Measurements from ENCODE around the gene POLA1. TPM values are rescaled to one million over a fixed set of nuclear protein-coding genes. Genes with fewer than 3 reads are reported as not detected.
A peak's percentile ranks its signal among the peaks of the same experiment; 100 is the strongest.

The POLA1 gene
- total and polyA plus RNA-seq, 2 of the 4 experiments (the other 2 are of a cell fraction): 4.0 to 15.1 TPM

GRCh38 chrX:24982306-24982965 lies 288.7 kb downstream of the POLA1 start:
- Histone ChIP-seq H4K5ac (ENCODE audit: low read depth, low read length) (no peak overlapping the region), H3K9me3 (ENCODE audit: control insufficient read depth, insufficient read depth, low read length) (no peaks in the 10 kb centered on the region), H3K27ac (ENCODE audit: insufficient read depth, low read length) (no peak overlapping the region), H3K14ac (replicated peaks; ENCODE audit: low read depth, low read length) (no peak overlapping the region), H3K9me1 (ENCODE audit: insufficient read depth, low read length) (0 out of 2 replicates have a peak, but pooled peaks cover 3% of the 10 kb centered on the region), H3K27me3 (ENCODE audit: control insufficient read depth, insufficient read depth, low read length) (no peaks in the 10 kb centered on the region), H2BK15ac (ENCODE audit: low read depth, low read length) (no peak overlapping the region), H2AK5ac (ENCODE audit: low read depth, low read length) (no peak overlapping the region), H3K56ac (ENCODE audit: extremely low read depth, insufficient read depth, low read length) (no peak overlapping the region), H3K4me3 (ENCODE audit: insufficient read depth, low read depth, low read length) (no peak overlapping the region), H3K79me1 (ENCODE audit: low read depth in 1 of 2, low read length in 2 of 2) (no peaks in the 10 kb centered on the region), H2BK120ac (ENCODE audit: low read depth, low read length) (no peak overlapping the region), H2AFZ (replicated peaks; ENCODE audit: low read length, poor library complexity) (no peak overlapping the region), H2AK9ac (replicated peaks; ENCODE audit: low read depth, low read length, poor library complexity) (no peak overlapping the region), H3K4me1 (ENCODE audit: control insufficient read depth, insufficient read depth, low read length) (no peaks in the 10 kb centered on the region; the same call in 1 of the 2 replicates), H4K8ac (ENCODE audit: low read depth in 2 of 2, low read length in 2 of 2) (no peak overlapping the region), H2BK5ac (ENCODE audit: low read depth, low read length, poor library complexity, severe bottlenecking) (no peak overlapping the region), H3K18ac (ENCODE audit: low read depth, low read length) (no peak overlapping the region), H3K4ac (ENCODE audit: low read depth, low read length) (no peak overlapping the region), H2BK20ac (ENCODE audit: low read depth, low read length) (no peak overlapping the region), H3K23ac (ENCODE audit: low read depth, low read length) (no peak overlapping the region), H4K20me1 (ENCODE audit: insufficient read depth, low read length) (no peaks in the 10 kb centered on the region), H3K4me2 (ENCODE audit: low read depth, low read length) (peak overlapping the region; percentile 22; the same call in 1 of the 2 replicates), H3K9ac (ENCODE audit: low read depth, low read length) (no peak overlapping the region), H4K91ac (ENCODE audit: insufficient read depth, low read depth, low read length) (no peak overlapping the region), H3K36me3 (ENCODE audit: control insufficient read depth, insufficient read depth, low read length) (no peaks in the 10 kb centered on the region)
- dilution Hi-C loops (cut with HindIII; ENCODE audit: low sequenced_read_pairs, unreplicated experiment): no loop called here
- POLR2A ChIA-PET (ENCODE audit: unreplicated experiment): no interaction called here
- intact Hi-C loops (cut with micrococcal nuclease): no loop called here
- ATAC-seq (ENCODE audit: low read depth) (no peak), DNase-seq (peak; percentile 8)
- BruUV-seq (replicated peaks): no TSS peak
- CTCF ChIA-PET: no interaction called here
- in situ Hi-C loops (cut with MboI; ENCODE audit: low sequenced_read_pairs): no loop called here
- no CpG with 5 or more reads among the region's 5 CpGs for WGBS, 2 experiments (ENCODE audit: extremely low coverage in 2 of 2, insufficient read length in 1 of 2)
- TF ChIP-seq, protein P1, sequence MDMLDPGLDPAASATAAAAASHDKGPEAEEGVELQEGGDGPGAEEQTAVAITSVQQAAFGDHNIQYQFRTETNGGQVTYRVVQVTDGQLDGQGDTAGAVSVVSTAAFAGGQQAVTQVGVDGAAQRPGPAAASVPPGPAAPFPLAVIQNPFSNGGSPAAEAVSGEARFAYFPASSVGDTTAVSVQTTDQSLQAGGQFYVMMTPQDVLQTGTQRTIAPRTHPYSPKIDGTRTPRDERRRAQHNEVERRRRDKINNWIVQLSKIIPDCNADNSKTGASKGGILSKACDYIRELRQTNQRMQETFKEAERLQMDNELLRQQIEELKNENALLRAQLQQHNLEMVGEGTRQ (IDR thresholded peaks at IDR 0.05; ENCODE audit: low read depth, low read length): no peak
- TF ChIP-seq CEBPB (IDR thresholded peaks at IDR 0.05; ENCODE audit: low read depth, low read length): no peak
- TF ChIP-seq MAFK (IDR thresholded peaks at IDR 0.05; ENCODE audit: low read depth, low read length): no peak
- TF ChIP-seq, protein P2, sequence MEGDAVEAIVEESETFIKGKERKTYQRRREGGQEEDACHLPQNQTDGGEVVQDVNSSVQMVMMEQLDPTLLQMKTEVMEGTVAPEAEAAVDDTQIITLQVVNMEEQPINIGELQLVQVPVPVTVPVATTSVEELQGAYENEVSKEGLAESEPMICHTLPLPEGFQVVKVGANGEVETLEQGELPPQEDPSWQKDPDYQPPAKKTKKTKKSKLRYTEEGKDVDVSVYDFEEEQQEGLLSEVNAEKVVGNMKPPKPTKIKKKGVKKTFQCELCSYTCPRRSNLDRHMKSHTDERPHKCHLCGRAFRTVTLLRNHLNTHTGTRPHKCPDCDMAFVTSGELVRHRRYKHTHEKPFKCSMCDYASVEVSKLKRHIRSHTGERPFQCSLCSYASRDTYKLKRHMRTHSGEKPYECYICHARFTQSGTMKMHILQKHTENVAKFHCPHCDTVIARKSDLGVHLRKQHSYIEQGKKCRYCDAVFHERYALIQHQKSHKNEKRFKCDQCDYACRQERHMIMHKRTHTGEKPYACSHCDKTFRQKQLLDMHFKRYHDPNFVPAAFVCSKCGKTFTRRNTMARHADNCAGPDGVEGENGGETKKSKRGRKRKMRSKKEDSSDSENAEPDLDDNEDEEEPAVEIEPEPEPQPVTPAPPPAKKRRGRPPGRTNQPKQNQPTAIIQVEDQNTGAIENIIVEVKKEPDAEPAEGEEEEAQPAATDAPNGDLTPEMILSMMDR (conservative IDR thresholded peaks at IDR 0.05; ENCODE audit: low read depth, low read length): no peak
- TF ChIP-seq RCOR1 (IDR thresholded peaks at IDR 0.05; ENCODE audit: insufficient replicate concordance, low read length): no peak
- no peak for TF ChIP-seq RAD21 (IDR thresholded peaks at IDR 0.05; ENCODE audit: low read length)
- TF ChIP-seq, protein P3, sequence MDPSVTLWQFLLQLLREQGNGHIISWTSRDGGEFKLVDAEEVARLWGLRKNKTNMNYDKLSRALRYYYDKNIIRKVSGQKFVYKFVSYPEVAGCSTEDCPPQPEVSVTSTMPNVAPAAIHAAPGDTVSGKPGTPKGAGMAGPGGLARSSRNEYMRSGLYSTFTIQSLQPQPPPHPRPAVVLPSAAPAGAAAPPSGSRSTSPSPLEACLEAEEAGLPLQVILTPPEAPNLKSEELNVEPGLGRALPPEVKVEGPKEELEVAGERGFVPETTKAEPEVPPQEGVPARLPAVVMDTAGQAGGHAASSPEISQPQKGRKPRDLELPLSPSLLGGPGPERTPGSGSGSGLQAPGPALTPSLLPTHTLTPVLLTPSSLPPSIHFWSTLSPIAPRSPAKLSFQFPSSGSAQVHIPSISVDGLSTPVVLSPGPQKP (IDR thresholded peaks at IDR 0.05; ENCODE audit: borderline replicate concordance, low read depth, low read length): no peak
- TF ChIP-seq SMC3 (IDR thresholded peaks at IDR 0.05; ENCODE audit: low read depth, low read length): no peak
- no peak for TF ChIP-seq CHD1 (IDR thresholded peaks at IDR 0.05; ENCODE audit: low read depth, low read length)
- TF ChIP-seq BHLHE40 (IDR thresholded peaks at IDR 0.05; ENCODE audit: low read depth, low read length): no peak
- TF ChIP-seq RFX5 (IDR thresholded peaks at IDR 0.05; ENCODE audit: low read depth, low read length): no peak
- no peak for TF ChIP-seq MAZ (IDR thresholded peaks at IDR 0.05; ENCODE audit: borderline replicate concordance, low read depth, low read length)
- TF ChIP-seq POLR2A (IDR thresholded peaks at IDR 0.05; ENCODE audit: low read depth, low read length): no peak
- TF ChIP-seq FOS (IDR thresholded peaks at IDR 0.05; ENCODE audit: low read depth, low read length): no peak
- TF ChIP-seq NFE2L2 (IDR thresholded peaks at IDR 0.05; ENCODE audit: low read depth, low read length): no peak
- TF ChIP-seq MXI1 (IDR thresholded peaks at IDR 0.05; ENCODE audit: borderline replicate concordance, low read depth, low read length): no peak

All from IMR-90 (cell line).